Activated CD4-positive, alpha-beta T cell treated with anti-CD3 and anti-CD28 coated beads, Interleukin-2, Interleukin-4, amounts not matched to agents 100 ng/mL and 50 ng/mL, durations not matched to agents 16 hours and 8 hours (primary cell): ENCODE measurements around the gene TCF12.

Experiments used
- DNase-seq: peaks from one replicate; pipeline ENCODE4 v3.0.0-alpha.2; 2020; ENCODE audit warnings: low spot score

Gene TCF12

GRCh38 chr15:56918046-56918938 lies at the start of gene TCF12:
Gene TCF12 (plus strand): TSS chr15:56918644. CDS start chr15:56919914, 1,270 bp downstream.
- DNase-seq, result peak; percentile 89

- DNase-seq, result peak; percentile 43
Measured at GRCh38 chr15:56869573-56869972, 48.9 kb upstream of the TCF12 start.

- DNase-seq, result no peak
Measured at GRCh38 chr15:56871185-56871584, 47.3 kb upstream of the TCF12 start.

- no peak for DNase-seq
Measured at GRCh38 chr15:56871867-56872266, 46.6 kb upstream of the TCF12 start.

GRCh38 chr15:56877255-56877970 lies 41.0 kb upstream of the TCF12 start:
- no peak for DNase-seq

GRCh38 chr15:56879502-56879901 lies 38.9 kb upstream of the TCF12 start:
- no peak for DNase-seq

- no peak for DNase-seq
Measured at GRCh38 chr15:56883088-56883487, 35.4 kb upstream of the TCF12 start.

GRCh38 chr15:56886363-56886931 lies 32.0 kb upstream of the TCF12 start:
- DNase-seq, result no peak

GRCh38 chr15:56886932-56887781 lies 31.3 kb upstream of the TCF12 start:
- DNase-seq, result peak; percentile 78

- no peak for DNase-seq
Measured at GRCh38 chr15:56887782-56888438, 30.5 kb upstream of the TCF12 start.

- no peak for DNase-seq
Measured at GRCh38 chr15:56890038-56890437, 28.4 kb upstream of the TCF12 start.

GRCh38 chr15:56891852-56892440 lies 26.5 kb upstream of the TCF12 start:
- no peak for DNase-seq

- no peak for DNase-seq
Measured at GRCh38 chr15:56892659-56893363, 25.6 kb upstream of the TCF12 start.

- no peak for DNase-seq
Measured at GRCh38 chr15:56893364-56893678, 25.1 kb upstream of the TCF12 start.

GRCh38 chr15:56894601-56895000 lies 23.8 kb upstream of the TCF12 start:
- no peak for DNase-seq

GRCh38 chr15:56901931-56902330 lies 16.5 kb upstream of the TCF12 start:
- no peak for DNase-seq

GRCh38 chr15:56906766-56907165 lies 11.7 kb upstream of the TCF12 start:
- no peak for DNase-seq

GRCh38 chr15:56910801-56911200 lies 7.6 kb upstream of the TCF12 start:
- no peak for DNase-seq

GRCh38 chr15:56913241-56913640 lies 5.2 kb upstream of the TCF12 start:
- DNase-seq, result no peak

- no peak for DNase-seq
Measured at GRCh38 chr15:56913670-56914069, 4.8 kb upstream of the TCF12 start.

- no peak for DNase-seq
Measured at GRCh38 chr15:56915888-56916287, 2.6 kb upstream of the TCF12 start.
